Cerebellar nuclear complex (tissue), 1 donor: ENCODE data around the gene THRB.

Experiments
- DNase-seq, 2 experiments: peaks; one replicate each; lab custom pipeline; 2025; lab: John Stamatoyannopoulos, UW

THRB gene

GRCh38 chr3:24145481-24145880 lies 349.2 kb downstream of the THRB start:
- DNase-seq, result no peak

DNA sequence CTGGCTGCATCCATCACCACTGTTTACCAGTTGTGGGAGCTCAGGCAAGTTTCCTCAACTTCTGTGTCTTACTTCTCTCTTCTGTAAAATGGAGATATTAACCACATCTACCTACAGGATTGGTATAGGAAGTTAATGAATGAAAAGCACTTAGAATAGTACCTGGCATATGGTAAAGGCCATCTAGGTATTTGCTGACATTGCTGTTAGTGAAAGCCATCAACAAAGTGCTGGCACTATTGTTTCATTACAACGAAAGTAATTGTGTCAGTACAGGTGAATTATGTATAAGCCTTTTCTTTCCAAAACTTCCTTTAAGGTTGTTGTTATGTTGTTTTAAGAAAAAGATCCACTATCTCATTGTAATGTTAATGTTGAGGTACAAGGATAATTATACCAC lies 352.5 kb downstream of the THRB start:
- no peak for DNase-seq

GRCh38 chr3:24141548-24141947 lies 353.1 kb downstream of the THRB start:
- no peak for DNase-seq

- DNase-seq, result no peak
These were observed 354.9 kb downstream of the THRB start for GRCh38 chr3:24139463-24140412.

DNA sequence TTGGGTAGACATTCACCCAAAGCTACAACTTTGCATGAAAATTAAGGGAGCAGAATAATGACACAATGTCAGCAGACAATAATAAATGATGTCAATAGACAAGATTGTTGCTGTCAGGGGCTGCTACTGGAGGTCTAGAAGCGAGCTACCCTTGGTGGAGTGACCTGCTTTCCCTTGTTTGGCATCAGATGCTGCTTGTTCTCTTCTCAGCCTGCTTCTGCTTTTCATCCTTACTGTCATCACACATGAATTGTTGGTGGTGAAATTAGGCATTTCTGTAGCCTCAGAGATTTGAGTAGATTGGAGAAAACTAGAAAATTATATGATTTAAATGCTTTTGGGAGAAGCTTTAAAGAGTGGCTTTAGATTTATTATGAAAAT lies 355.8 kb downstream of the THRB start:
- no peak for DNase-seq

DNA sequence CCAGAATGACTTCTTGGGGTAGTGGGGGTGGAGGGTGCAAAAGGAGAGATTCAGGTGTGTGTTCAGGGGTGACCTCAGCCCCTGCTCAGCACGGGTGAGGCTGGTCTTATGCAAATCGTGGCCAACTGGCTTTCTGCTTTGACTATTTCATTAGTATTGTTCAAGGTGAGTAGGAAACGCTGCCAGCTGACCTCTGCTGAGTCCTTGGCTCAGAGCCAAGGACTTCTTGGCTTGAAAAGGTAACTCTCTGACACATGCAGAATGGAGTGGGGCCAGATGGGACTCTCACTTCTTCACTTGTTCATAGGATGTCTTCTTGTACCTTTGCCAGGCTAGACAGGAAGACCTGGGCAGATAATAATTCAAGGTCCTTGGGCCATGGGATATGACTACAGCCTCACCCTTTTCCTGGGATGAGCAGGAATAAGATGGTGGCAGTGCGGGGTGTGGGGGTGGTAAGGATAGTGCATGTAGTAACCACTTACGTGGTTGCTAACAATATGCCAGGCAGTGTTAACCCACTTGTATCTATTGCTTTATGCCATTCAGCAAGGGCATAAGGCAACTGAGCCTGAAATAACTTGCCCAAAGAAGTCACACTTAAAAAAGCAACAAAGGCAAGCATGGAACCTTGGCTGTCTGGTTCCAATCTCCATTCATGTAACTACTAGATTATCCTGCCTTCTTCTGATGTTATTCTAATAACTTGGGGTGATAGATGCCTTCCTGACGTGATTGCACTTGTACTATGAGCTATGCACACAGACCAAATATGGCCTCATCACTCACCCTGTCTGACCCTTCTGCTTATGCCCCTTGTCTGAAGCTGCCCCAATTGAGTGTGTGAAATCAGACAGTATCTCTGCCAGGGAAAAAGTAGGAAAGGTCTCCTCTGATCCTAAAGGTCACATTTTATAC lies 356.4 kb downstream of the THRB start:
- DNase-seq, result no peak

DNA sequence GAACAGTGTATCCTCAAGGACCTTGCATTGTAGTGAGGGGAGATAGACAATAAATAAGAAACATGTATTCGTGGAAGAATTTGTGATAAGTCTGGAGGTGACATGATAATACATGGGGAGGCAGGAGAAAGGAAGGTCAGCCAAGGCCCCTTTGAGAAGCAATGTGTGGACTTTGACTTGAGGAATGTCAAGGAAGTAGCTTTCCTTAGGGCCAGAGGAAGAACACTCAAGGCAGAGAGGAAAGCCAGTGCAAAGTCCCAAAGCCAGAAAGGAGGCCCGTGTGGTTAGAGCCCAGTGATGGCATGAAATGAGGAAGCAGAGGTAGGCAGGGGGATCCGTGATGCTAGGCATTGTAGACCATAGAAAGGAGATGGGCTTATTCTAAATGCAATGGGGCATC lies 357.3 kb downstream of the THRB start:
- DNase-seq, result no peak

GRCh38 chr3:24136624-24137310 lies 357.9 kb downstream of the THRB start:
- DNase-seq, result no peak

- DNase-seq, result no peak
These were observed 359.4 kb downstream of the THRB start for GRCh38 chr3:24135280-24135679.

GRCh38 chr3:24133942-24134341 lies 360.7 kb downstream of the THRB start:
- DNase-seq, result no peak

DNA sequence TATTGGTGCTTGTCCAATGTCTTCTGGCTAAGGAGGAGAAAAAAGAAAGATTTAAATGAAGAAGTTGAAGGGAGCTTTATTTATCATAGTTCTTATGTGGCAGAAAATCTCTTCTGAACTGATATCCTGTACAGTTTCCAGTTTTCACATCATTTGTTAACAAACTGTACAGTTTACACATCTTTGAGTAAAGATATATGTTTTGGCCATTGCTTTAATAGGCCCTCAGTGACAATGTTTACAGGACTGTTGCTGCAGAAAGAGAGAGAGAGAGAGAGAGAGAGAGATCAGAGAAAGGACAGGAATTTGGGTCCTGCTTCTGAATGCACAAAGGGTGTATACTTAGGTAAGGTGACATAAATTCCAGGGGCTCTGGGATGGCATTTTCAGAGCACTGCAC lies 361.2 kb downstream of the THRB start:
- DNase-seq, result no peak

DNA sequence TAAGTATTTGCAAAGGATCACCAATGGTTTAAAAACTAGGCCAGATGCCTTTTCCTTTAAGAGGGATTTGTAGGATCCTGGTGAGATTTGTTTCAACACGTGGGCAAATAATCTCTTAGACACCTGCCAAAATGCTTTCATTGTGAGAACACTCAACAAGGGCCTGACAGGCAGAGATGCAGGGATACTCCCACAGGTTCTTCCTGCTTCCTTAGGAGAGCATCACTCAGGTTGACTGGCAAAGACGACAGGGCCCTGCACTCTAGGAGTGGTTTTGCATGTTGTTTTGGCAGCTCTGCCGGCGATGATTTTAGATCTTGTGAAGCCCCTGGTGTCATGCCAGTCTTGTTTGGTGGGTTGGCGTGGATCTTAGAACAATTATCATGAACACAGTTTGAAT lies 365.1 kb downstream of the THRB start:
- no peak for DNase-seq

DNA sequence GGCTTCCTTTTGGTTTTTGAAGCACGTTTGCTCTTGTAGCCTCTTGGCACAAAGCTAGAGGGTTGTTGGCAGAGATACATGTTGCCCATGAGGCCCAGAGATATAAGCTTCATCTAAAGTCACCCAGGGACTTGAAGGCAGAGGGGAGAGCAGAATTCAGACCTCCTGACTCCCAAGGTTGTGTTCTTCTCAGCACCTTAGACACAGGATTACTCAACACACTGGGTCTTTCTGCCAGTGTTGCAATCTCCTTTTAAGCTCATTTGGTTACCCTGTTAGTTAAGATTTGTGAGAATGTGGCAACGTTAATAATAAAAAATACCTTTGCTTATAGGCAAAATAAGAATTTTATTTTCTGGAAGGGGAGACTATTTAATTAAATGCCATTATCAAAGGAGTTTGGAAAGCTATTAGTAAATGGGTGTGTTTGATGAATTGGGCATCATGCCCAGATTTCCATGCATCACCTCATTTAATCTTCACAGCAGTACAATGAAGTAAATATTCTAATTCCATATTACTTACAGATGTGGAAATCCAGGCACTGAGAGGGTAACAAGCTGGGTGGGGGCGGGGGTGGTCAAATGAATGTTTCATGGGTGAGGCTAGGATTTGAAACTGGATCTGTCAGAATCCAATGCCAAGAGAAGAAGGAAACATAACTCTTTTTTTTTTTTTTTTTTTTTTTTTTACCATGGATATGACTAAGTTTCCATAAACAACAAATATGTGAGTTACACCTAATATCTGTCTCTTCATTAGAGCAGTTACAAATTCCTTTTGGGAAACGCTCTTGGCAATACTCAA lies 366.2 kb downstream of the THRB start:
- DNase-seq, result no peak

- DNase-seq, result no peak
These were observed 371.1 kb downstream of the THRB start for GRCh38 chr3:24123596-24123995.

DNA sequence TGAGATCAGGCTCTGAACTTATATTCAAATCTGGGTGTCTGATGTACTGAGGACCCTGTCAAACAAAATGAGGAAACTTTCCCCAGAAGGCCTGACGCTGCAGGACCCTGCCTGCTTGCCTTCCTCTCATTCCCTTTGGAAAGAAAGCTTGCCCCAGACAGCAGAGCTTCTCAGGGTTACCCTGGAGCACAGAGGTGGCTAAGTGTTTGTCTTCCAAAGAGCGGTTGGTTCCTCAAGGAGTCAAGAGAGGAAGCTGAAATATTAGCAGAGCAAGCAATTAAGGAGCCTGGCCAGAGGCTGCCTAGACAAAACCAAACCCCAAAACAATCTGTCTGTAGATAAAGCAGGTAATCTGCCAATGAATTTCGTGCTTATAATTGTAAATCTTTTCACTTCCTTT lies 374.2 kb downstream of the THRB start:
- no peak for DNase-seq

DNA sequence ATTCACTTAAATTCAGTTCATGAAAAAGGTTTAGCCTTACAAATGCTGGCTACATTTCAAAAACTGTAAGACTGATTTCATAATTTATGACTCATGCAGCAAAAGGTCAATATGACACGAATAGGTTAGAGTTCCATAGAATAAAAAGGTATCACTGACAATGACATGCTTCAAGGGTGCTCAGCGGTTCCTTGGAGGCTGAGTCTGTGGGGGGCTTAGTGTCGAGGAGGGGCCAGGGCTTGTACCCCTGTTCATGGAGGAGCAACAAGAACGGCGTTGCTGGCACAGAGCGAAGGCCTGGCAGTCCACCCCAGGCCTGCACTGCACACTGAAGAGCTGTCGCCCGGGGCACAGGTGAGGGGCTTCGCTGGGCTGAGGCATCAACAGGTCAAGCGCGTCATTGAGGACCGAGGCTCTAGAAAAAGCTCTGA lies 375.3 kb downstream of the THRB start:
- no peak for DNase-seq

- DNase-seq, result no peak
These were observed 377.1 kb downstream of the THRB start for GRCh38 chr3:24117508-24117907.

GRCh38 chr3:24111711-24112110 lies 382.9 kb downstream of the THRB start:
- DNase-seq, result no peak

DNA sequence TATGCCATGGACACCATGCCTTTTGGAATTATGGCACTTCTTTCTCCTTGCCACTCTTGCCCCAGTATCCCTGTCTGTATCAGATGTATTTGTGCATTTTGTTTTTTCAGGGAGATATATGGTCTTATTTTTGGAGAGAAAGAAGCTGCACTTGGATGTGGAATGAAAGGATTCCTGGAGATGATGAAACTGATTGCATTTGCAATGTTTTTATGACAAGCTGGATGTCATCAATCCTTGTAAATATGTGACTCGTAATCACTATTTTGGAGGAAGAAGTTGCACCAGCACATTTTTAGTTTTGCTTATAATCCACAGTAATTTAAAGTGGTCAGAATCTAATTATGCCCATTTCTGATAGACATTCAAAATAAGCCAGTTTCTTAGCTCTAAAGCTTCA lies 384.6 kb downstream of the THRB start:
- DNase-seq, result no peak

GRCh38 chr3:24101676-24102168 lies 392.9 kb downstream of the THRB start:
- no peak for DNase-seq

DNA sequence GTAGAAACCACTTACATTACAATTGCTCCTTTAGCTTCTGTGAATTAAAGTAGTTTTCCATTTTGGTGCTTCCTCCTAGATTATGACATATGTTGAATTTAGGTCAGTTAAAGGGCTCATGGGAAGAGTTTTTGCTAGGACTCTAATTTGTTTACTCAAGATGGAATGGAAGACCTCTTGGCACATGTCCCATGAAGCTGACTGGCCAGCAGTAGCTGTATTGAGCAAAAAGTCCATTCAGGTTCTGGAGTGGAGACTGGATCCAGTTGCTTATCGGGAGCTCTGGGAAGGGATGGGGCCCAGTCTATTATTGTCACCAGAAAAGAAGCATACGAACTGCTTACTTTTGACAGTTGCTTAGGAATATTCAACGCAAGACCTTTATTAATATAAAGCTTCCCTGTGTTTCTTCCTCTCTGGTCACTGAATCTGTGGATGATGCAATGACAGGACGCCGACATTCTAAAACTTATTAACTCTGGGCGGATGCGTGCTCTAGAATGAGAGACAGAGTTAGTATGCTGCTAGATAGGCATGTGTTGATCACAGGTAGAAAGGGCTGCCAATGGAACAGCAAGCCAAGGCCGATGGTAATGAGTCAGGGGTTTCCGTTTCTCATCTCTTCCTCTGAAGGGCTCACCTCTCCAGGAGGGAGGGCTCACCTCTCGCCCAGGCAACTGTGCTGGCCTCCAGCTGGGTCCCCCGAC lies 393.8 kb downstream of the THRB start:
- no peak for DNase-seq
